Ascending aorta (tissue), 2 donors: Measurements from ENCODE around the gene CLDN11. TPM values are rescaled to one million over a fixed set of nuclear protein-coding genes. Genes with fewer than 3 reads are reported as not detected.

Source experiments
- DNase-seq, 2 donors: peaks; one replicate each; pipeline ENCODE4 v3.0.0-alpha.2; 2019; ENCODE audit warnings: low spot score in 2 of 2
- H3K27ac ChIP-seq, 2 donors: fragments of 200-600 bp; sonication (generic); one replicate each; pipeline ENCODE4 v1.5.1; 2016 to 2017; ENCODE audit warnings: mild to moderate bottlenecking in 1 of 2
- H3K27me3 ChIP-seq: fragments of 200-600 bp; sonication (generic); one replicate; pipeline ENCODE4 v1.5.1; 2017
- H3K36me3 ChIP-seq, 2 donors: fragments of 200-600 bp; sonication (generic); one replicate each; pipeline ENCODE4 v1.5.1; 2016
- H3K4me1 ChIP-seq, 2 donors: fragments of 200-600 bp; sonication (generic); one replicate each; pipeline ENCODE4 v1.5.1; 2016 to 2017; ENCODE audit warnings: mild to moderate bottlenecking in 1 of 2
- H3K4me3 ChIP-seq, 2 donors: fragments of 200-600 bp; sonication (generic); one replicate each; pipeline ENCODE4 v1.5.1; 2016 to 2017; ENCODE audit warnings: mild to moderate bottlenecking in 1 of 2
- H3K9me3 ChIP-seq, 2 donors: fragments of 200-600 bp; sonication (generic); one replicate each; pipeline ENCODE4 v1.5.1; 2016
- CTCF ChIP-seq, 3 experiments: fragments of 200-600 bp in 2 of 3; fragments of 450-650 bp in 1 of 3; sonication (generic) in 2 of 3; IDR thresholded peaks; one replicate each; pipeline ENCODE4 v1.5.1; 2016 to 2019; ENCODE audit warnings: antibody characterized with exemption in 3 of 3, mild to moderate bottlenecking in 1 of 3, moderate library complexity in 1 of 3
- intact Hi-C: fragments of 100-400 bp; cut with DNase I; formaldehyde crosslinking; loops from one replicate; pipeline ENCODE4 v1.15.1; 2023
- total RNA-seq: library from RNA; depleted of rRNA; stranded (reverse); fragments of >200 nt; gene quantifications from one replicate; pipeline ENCODE4 v1.1.0, GENCODE V29; 2016

CLDN11 gene
- total RNA-seq, 1 donor from 2014 or later = 7.0 TPM

- Histone ChIP-seq H3K27ac (no peak overlapping the region), H3K4me1 (no peaks in the 10 kb centered on the region), H3K36me3 (no peaks in the 10 kb centered on the region), H3K4me3 (no peak overlapping the region), H3K9me3 (no peaks in the 10 kb centered on the region), H3K27me3 (no peaks in the 10 kb centered on the region)
- TF ChIP-seq CTCF (IDR thresholded peaks at IDR 0.05) = no peak
- no peak for DNase-seq
- intact Hi-C loops = no loop called here
Observed at GRCh38 chr3:170437696-170438407, 19.2 kb downstream of the CLDN11 start.

- TF ChIP-seq CTCF (IDR thresholded peaks at IDR 0.05) = no peak
- DNase-seq = no peak
- no peaks in the 10 kb centered on the region for H3K27me3 ChIP-seq
- H3K4me1 ChIP-seq = no peaks in the 10 kb centered on the region
- no peaks in the 10 kb centered on the region for H3K9me3 ChIP-seq
- intact Hi-C loops = no loop called here
- no peak overlapping the region for H3K4me3 ChIP-seq
- H3K27ac ChIP-seq = no peak overlapping the region
- H3K36me3 ChIP-seq = no peaks in the 10 kb centered on the region
Observed at GRCh38 chr3:170438836-170439235, 20.2 kb downstream of the CLDN11 start.

GRCh38 chr3:170440344-170440743 is 21.7 kb downstream of the CLDN11 start:
- no peaks in the 10 kb centered on the region for H3K36me3 ChIP-seq
- no peak overlapping the region for H3K4me3 ChIP-seq
- H3K27ac ChIP-seq = no peak overlapping the region
- no peaks in the 10 kb centered on the region for H3K9me3 ChIP-seq
- no peaks in the 10 kb centered on the region for H3K4me1 ChIP-seq
- H3K27me3 ChIP-seq = no peaks in the 10 kb centered on the region
- no peak for TF ChIP-seq CTCF (IDR thresholded peaks at IDR 0.05)
- DNase-seq = no peak
- intact Hi-C loops = no loop called here

GRCh38 chr3:170441412-170441811 is 22.7 kb downstream of the CLDN11 start:
- Histone ChIP-seq H3K27ac (no peak overlapping the region), H3K27me3 (no peaks in the 10 kb centered on the region), H3K4me3 (no peak overlapping the region), H3K36me3 (no peaks in the 10 kb centered on the region), H3K4me1 (no peaks in the 10 kb centered on the region), H3K9me3 (no peaks in the 10 kb centered on the region)
- TF ChIP-seq CTCF (IDR thresholded peaks at IDR 0.05) = no peak
- intact Hi-C loops = no loop called here
- no peak for DNase-seq

- Histone ChIP-seq H3K4me1 (no peaks in the 10 kb centered on the region), H3K9me3 (no peaks in the 10 kb centered on the region), H3K36me3 (no peaks in the 10 kb centered on the region), H3K27me3 (no peaks in the 10 kb centered on the region), H3K4me3 (no peak overlapping the region), H3K27ac (no peak overlapping the region)
- intact Hi-C loops = no loop called here
- no peak for TF ChIP-seq CTCF (IDR thresholded peaks at IDR 0.05)
- DNase-seq = no peak
Observed at GRCh38 chr3:170442947-170443346, 24.3 kb downstream of the CLDN11 start.

- intact Hi-C loops = no loop called here
- H3K27me3 ChIP-seq = no peaks in the 10 kb centered on the region
- H3K4me3 ChIP-seq = no peak overlapping the region
- no peaks in the 10 kb centered on the region for H3K4me1 ChIP-seq
- no peak for TF ChIP-seq CTCF (IDR thresholded peaks at IDR 0.05)
- DNase-seq = no peak
- H3K9me3 ChIP-seq = no peaks in the 10 kb centered on the region
- H3K36me3 ChIP-seq = no peaks in the 10 kb centered on the region
- no peak overlapping the region for H3K27ac ChIP-seq
Observed at GRCh38 chr3:170443457-170443856, 24.8 kb downstream of the CLDN11 start.
